GM18519 (cell line): ENCODE results near the gene PTPRG.

ENCODE experiments used
- ATAC-seq: cut with Tn5 transposase; IDR thresholded peaks from one replicate; pipeline ENCODE4 v1.9.1; 2021; ENCODE audit warnings: mild to moderate bottlenecking, moderate library complexity; ENCODE audit not compliant: unreplicated experiment, low FRiP score

PTPRG gene

DNA sequence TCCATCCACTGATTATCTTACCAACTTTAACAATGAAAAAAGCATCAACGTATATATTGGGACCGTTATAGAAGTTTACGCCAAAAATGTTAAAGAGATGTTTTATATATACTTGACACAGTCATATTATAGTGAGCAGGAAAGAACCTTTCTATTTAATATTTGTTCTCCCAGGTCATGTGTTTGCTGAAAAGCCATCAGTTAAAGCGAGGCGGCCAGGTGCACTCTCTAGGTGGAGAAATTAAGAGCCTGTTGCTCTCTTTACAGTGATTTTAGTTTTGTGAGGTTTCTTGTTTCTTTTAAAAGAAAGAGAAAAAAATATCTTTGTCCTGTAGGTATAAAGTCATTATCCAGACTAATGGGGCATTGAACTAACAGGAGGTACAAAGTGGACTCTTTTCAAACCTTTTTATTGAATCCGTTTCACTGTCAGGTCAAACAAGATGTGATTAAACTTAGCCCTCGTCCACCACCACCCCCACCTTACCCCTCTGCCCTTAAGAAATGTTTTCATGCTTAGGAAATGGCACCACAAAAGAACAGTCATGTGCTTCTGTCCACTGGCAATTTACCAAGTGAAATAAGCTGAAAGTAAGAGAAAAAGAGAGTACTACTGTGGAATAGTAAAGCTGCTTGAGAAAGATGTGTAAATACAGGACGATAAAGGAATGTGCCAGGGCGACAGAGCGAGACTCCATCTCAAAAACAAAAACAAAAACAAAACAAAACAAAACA lies 279.9 kb downstream of the PTPRG start:
- ATAC-seq = no peak

DNA sequence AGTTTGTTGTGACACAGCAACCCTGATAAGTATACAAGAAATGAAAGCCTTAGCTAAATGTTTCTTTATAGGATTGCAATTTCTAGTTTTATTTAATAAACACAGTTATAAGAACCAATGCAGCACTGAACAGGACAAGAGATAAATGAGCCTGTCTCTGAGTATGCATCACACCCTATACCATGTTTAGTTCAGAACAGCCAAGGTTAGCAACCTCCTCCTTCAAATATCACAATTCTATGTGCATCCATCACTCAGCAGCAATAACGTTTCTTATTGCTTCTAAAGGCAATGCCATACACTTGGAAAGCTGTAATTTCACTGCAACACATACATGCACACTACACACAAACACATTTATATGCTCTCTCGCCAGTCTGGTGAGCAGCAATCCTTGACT lies 280.6 kb downstream of the PTPRG start:
- no peak for ATAC-seq

DNA sequence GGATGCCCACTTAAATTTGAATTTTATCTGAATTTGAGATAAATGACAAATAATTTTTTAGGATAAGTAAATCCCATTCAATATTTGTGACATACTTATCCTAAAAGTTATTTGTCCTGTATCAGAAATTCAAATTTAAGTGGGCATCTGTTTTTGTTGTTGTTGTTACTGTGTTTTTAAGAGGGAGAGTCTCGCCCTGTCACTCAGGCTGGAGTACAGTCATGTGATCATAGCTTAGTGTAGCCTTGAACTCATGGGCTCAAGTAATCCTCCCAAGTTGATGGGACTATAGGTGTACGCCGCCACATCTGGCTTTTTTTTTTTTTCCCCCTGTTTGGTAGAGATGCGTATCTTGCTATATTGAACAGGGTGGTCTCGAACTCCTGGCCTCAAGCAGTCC lies 283.0 kb downstream of the PTPRG start:
- ATAC-seq = no peak

DNA sequence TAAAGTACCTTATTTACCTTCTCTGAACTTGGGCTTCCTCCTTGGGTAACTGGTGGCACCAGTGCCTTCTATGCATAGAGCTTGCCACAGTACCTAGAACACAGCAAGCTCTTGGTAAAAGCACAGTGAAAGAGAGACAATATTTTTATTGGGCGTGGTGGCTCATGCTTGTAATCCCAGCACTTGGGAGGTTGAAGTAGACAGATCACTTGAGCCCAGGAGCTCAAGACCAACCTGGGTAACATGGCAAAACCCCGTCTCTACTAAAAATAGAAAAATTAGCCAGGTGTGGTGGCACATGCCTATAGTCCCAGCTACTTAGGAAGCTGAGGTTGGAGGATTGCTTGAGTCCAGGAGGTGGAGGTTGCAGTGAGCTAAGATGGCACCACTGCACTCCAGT lies 285.1 kb downstream of the PTPRG start:
- no peak for ATAC-seq

DNA sequence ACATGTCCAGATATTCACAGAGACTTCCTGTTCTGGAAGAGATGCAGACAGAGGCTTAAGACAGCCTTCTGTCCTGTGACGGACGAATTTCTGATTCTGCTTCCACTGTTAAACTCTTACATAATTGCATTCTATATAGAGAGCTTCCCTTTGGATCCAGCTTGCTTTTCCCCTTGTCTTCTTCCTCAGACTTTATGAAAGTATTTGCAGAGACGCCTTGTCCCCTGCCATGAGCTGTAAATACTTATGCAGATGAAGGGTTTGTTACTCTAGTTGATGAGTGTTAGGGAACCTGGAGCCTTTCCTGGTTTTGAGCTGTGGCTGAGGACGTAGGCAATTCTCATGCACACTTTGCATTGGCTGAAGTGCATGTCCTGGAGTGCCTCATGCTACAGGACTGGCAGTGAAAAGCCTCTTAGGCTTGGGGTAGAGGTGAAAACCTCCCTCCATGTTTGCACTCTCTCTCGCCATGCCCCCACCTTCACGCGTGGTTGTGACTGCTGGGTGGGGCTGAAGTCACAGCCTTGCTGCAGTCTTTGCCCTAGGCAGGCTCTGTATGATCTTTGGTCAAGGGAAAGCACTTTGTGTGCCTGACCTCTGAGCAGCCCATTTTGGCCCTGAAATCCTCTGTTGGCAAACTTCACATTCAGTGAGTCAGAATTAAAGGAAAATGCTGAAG lies 286.6 kb downstream of the PTPRG start:
- ATAC-seq = no peak

DNA sequence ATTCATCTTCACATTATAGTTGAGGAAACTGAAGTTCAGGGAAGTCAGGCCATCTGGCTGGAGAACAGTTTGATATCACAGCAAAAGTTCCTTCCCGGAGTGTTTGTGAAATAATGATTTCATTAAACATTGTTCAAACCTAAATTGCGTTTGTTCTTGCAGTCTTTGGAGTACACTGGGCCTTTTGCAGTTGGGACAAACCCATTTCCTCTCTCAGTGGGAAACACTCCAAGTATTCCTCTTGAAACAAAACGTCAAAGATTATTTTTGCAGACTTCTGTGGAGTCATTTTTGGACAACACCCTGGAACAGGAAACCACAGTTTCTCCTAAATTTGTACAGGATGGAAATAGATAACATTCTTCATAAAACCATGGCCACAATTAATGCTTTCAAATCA lies 287.5 kb downstream of the PTPRG start:
- ATAC-seq = no peak

DNA sequence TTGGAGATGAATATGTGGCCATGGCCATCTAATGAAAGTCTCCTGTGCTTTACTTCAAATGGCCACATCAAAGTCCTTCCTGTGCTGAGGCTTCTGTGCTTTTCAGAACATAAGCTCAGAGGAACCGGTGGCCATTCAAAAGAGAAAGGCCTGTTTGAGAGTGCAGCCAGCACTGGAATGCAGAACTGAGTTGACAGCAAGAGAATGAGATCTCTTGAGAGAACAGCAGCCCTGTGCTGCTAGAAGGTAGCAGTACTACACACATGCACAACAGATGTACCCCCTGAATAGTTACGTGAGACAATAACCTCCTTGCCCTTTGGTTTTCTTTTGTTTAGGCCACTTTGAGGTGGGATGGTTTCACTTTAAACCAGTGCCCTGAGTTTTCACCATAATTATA lies 292.5 kb downstream of the PTPRG start:
- ATAC-seq = no peak

DNA sequence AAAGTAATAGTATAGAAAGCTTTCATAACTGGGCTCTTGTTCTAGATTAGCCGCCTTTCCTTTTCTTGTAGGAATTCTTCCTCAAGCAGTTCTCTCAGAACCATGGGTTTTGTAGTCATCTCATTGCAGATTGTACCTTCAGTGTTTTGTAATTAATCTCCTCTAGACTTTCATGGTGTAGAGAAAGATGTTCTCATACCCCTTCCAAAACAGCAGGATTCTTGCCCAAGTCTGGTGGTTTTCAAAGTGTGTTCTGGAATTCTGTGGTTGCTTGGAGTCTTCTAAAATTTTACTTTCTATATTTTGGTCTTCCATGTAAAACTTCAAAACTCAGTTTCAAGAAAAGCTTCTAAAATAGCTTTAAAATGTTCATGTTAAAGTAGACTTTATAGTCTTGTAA lies 293.8 kb downstream of the PTPRG start:
- no peak for ATAC-seq

DNA sequence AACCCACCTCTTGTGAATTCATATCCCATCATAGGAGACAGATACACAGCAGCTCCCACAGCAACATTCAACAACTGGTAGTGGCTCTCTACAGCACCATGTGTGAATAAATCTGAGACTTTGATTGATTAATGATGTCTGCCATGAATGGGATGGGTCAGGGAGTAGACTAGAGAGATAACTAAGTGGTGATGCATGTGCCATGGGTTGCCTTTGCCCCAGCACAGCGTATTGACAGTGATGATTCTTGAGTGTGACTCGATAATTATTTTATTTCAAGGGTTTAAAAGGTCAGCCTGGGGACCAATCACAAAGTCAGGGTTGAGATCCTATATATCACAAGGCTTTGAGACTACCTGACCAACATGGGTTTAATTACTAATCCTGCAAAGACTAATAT lies 295.9 kb downstream of the PTPRG start:
- ATAC-seq = no peak

DNA sequence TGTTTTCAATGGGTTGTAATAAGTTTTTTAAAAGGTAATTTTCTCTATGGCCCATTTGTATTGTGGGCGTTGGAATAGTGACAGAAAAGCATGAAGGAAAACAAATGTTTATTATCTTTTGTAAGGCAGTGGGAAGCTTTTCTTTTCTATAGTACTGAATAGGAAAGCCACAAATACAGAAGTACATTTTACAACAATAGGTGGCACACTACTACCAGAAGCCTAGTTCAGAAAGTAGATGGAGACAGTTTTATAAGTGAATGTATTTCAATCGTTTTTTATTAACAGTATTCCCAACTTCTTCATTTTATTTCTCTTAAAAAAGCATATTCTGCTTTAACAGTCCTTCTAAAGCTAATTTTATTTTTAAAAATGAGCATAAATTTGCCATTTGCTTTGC lies 296.7 kb downstream of the PTPRG start:
- no peak for ATAC-seq

DNA sequence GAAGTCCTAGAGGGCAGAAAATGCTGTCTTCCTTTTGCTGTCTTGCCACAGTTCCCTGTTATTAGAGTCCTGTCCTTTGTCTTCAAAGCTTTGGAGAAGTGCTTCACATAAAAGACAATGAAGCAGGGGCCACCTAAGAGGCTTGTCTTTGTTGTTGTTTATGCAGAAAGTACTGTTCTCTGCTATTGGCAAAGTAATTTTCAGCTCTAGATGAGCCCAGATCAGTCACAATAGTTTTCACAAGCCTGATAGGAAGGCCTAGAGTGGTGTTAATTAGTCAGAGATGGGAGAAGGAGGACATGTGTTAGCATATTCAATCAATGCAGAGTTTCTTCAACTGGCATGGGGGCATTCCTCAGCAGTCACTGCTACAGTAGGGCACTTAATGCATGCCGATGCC lies 300.0 kb downstream of the PTPRG start:
- ATAC-seq = no peak

DNA sequence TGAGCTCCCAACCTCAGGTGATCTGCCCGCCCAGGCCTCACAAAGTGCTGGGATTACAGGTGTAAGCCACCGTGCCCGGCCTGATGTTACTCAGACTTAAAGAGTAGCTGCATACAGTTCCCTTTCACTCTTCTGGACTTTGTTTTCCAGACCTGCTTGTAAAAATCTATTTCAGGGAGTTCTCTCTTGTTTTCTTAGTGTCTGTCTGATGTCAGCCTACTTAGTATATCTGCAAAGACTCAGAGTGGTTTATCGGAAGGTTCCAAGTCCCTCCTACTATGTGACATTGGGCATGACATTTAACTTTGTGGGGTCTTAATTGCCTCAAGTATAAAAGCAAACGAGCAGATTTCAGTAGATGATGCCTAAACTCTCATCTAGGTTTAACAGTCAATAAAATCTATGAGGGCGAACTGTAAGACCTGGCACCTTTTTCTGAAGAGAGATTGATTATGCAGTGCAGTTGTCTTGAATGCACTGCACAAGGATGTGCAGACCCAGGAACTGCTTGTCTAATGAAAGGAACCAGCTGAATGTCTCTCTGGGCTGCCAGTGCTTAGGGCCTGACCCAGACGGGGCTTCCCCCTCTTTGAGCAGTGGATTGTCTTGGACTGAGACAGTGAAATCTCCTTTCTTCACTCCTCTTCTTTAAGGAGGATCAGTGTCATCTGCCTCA lies 301.4 kb downstream of the PTPRG start:
- no peak for ATAC-seq

DNA sequence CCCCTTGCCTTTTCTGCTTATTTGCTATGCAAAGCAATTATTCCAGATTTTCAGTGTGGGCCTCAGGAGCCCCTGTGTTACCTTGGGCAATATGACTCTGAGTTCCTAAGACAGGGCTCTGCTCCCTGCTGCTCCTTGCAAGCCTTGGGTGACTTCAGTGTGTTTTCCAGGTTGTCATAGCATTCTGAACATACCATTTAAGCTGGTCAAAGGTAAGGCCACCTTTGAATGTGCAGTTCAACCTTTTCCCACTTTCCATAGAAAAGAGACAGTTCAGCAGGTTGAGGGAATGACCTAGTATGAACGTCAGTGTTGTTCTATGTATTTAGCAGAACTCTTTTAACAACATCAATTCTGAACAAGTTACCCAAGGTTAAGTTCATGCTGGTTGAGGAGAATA lies 302.2 kb downstream of the PTPRG start:
- no peak for ATAC-seq

DNA sequence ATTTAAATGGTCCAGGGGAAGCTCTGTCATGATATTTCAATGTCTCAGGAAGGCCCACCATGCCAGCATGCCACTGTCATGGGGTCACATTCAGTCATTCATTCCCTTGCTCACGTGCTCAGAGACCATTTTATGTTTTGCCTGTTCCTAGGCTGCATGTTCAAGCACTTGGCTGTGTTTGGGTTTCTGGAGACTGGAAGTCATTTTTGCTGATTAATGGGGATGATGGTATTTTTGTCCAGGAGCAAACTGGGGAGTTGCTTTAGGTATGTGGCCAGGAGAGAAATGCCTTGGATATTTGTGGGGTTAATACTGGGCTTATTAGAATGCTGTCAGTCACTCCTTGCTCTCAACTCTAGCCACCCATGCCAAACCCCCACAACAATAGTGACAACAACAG lies 303.5 kb downstream of the PTPRG start:
- ATAC-seq = no peak

DNA sequence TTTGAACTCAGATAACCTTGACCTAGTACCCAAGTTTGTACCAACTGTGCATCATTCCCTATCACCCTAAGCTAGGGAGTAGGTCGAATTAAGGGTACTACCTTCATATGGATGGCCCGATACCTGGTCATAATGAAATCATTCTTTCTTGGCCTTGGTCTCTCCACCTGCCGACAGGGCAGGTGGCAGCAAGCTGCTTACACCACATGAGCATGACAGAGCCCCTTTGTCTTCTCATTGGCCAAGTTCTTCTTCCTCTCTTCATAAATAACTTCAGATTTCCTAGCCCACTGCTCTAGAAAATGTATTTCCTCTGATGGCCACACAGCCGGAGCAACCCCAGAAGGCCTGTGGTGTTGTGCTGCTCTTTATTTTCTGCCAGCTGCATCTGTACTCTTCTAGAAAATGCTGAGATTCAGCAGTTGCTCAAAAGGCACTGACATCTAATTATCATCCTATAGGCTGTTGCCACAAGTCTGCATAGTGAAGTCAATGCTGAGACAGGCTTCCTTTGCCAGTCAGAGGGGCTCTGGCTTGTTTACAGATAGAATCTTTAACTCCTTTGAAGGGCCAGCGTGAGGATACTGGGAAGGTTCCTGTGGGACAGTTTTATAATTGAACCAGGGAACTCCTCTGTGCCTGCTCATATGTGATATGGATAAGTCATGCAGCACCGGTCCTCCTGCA lies 304.2 kb downstream of the PTPRG start:
- no peak for ATAC-seq

DNA sequence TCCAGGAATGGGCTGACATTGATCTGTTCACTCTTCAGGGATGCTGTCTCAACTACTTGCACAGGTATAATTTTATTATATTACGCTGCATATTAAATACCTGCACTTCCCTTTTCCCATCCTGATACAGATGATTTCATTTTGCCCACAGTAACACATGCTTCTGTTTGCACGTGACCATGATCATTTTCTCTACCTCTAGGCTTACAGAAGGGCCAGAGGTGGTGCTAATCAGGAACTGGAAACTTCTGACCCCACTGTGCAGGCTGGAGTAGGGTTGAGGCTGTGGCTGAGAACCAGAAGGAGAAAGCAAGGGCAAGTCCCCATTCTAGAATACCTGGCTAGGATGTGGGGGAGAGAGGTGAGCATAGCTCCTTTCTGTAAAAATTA lies 304.8 kb downstream of the PTPRG start:
- ATAC-seq = no peak

DNA sequence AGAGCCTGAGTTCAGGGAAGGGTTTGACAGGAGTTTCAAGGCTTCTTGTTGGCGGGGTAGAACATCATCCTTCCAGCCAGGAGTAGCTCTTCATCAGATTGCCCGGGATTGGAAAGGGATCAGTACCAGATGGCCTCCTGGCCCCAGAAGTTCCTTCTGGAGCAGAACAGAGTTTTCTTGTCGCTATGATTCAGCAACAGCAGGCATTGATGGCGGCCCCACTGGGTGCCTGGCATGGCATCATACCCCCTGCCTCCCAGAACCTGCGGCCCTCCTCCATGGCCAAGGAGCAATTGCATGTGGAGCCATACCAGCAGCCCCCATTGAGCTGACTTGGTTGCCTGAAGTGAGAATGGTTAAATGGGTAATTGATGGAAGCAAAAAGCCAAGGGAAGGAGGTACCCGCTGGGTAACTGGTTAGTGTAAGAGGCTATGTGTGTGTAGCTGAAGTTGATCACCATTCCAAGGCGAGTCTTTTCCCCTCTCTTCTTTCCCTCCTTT lies 305.6 kb downstream of the PTPRG start:
- ATAC-seq = no peak

DNA sequence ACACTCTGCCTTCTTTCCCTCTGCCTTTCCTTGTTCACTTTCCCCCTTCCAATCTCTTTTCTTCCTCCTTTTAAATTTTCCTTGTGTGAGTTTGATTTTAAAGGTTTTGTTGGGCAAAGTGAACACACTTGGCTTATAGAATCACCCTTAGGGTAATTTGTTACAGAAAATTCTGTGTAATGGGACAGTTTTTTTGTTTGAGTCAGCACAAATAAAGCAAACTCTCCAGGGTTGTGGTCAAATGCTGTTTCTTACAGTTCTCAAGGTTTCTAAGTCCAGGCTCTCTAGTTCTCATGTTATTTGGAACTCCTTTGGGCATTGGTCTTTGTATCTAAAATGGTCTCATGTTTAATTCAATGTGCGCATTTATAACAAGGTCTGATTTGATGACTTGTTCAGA lies 307.1 kb downstream of the PTPRG start:
- no peak for ATAC-seq

DNA sequence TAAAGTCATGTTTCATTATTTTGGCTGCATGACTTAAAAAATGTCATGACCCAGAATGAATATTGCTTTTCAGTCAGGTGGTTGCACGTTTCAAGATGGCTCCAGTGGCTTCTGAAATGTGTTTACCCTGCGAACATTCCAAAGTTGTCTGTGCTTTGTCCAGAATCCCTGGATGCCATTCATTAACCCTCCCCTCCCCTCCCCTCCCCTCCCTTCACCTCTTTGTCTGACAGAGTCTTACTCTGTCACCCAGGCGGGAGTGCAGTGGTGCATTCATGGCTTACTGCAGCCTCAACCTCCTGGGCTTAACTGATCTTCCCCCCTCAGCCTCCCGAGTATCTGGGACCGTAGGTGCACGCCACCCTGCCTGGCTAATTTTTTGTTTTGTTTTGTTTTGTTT lies 308.0 kb downstream of the PTPRG start:
- ATAC-seq = no peak

DNA sequence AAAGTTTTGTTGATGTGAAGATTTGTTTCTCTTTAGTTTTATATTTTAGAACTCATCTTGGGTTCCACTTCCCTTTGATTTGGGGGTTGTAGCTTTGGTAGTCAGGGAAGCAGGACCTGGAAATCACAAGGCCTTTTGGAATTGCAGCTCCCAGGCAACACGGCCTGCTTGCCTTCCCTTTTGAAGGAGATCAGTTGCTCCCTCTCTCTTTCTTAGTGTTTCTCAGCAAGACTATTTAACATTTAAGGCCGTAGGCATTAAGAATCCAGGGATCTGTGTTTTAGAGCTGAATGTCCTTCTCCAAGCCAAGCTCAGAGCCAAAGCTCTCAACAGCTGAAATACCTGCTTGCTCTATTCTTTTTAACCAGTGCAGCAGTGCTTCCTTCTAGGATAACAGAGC lies 310.3 kb downstream of the PTPRG start:
- ATAC-seq = no peak

DNA sequence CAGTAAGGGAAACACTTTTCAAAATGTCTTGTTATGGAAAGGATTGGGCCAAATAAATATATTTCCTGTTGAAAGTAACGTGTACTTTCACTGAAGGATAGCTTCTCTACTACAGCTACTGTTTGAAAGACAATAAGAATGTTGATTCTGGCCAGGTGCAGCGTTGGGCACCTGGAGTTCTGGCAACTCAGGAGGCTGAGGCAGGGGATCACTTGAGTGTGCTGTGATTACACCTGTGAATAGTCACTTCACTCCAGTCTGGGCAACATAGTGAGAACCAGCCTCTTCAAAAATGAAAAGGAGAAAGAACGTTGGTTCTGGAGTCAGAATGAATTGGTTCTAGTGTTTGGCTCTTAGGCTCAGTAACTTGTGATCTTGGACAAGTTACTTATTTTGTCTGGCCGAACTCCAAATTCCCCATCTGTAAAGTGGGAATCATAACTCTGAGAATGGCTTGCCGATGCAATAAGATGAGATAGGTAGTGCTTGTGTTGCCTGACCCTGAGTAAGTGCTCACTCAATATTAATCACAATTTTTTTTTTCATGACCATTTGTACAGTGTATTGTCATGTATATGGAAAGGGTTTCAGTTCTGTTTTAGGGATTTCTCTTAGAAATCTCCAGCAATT lies 310.8 kb downstream of the PTPRG start:
- ATAC-seq = no peak
